Tibial nerve (tissue), 4 donors: ENCODE results near the gene MARS1.

Source experiments
- EP300 ChIP-seq, 2 donors: sonication (generic); formaldehyde crosslinking; IDR thresholded peaks; one replicate each; pipeline ENCODE4 v1.6.1; 2017; ENCODE audit warnings: antibody characterized with exemption in 2 of 2, mild to moderate bottlenecking in 1 of 2
- TF ChIP-seq, protein P1 (sequence below), 5 experiments: fragments of 200-600 bp in 3 of 5; fragments of 450-650 bp in 2 of 5; sonication (generic) in 3 of 5; IDR thresholded peaks; one replicate each; pipeline ENCODE4 v1.5.1; 2016 to 2019; ENCODE audit warnings: antibody characterized with exemption in 5 of 5, mild to moderate bottlenecking in 3 of 5, moderate library complexity in 2 of 5

DNA sequence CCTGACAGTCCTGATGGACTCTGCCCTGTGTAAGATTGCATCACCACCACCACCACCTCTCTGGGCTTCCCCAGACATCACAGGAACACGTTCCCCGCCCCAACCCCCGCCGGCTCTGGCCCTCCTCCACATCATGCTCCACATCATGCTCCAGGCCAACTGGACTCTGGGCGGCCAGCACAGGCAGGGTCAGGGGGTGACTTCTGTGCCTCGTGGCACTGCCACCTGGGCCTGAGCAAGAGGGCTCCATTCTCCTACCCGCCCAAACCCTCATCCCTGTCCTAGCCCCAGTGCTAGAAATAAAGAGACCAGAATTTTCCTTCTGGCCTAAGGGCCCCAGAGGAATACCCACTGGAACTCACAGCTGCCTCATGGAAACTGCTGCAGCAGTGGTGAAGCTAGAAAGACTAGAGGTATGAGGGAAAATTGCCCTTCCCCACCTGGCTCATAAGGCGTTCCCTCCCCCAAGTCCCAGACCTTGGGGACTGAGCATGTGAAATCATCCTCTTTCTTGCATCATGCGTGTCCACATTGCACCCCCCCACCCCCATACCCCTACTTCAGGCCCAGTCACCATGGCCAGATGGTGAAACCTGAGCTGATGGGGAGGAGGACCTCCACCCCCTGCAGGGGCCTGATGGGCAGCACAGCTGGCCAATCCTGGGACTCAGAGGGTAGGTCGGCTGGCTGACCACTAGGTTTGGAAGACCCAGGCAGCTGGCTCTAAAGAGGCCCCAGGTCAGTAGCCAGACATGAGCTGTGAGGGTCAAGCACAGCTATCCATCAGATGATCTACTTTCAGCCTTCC, 33.1 kb upstream of the MARS1 start, which contains the start of gene INHBE:
- no peak for TF ChIP-seq EP300 (IDR thresholded peaks at IDR 0.05)
- TF ChIP-seq, protein P1, sequence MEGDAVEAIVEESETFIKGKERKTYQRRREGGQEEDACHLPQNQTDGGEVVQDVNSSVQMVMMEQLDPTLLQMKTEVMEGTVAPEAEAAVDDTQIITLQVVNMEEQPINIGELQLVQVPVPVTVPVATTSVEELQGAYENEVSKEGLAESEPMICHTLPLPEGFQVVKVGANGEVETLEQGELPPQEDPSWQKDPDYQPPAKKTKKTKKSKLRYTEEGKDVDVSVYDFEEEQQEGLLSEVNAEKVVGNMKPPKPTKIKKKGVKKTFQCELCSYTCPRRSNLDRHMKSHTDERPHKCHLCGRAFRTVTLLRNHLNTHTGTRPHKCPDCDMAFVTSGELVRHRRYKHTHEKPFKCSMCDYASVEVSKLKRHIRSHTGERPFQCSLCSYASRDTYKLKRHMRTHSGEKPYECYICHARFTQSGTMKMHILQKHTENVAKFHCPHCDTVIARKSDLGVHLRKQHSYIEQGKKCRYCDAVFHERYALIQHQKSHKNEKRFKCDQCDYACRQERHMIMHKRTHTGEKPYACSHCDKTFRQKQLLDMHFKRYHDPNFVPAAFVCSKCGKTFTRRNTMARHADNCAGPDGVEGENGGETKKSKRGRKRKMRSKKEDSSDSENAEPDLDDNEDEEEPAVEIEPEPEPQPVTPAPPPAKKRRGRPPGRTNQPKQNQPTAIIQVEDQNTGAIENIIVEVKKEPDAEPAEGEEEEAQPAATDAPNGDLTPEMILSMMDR (IDR thresholded peaks at IDR 0.05): no peak
